Stimulated activated CD4-positive, alpha-beta T cell treated with anti-CD3 and anti-CD28 coated beads, Interleukin-1b, Interleukin-23, amount 100 ng/mL, for 48 hours (primary cell): ENCODE data around the gene PRDX3.

Experiments
- DNase-seq: peaks from one replicate; pipeline ENCODE4 v3.0.0-alpha.2; 2020

The PRDX3 gene

GRCh38 chr10:119119400-119119799 is 59.2 kb downstream of the PRDX3 start:
- DNase-seq, result no peak

GRCh38 chr10:119118231-119118630 is 60.4 kb downstream of the PRDX3 start:
- no peak for DNase-seq
